RKO (cell line): ENCODE measurements around the gene NCKAP5.

ENCODE experiments used
- DNase-seq: peaks from one replicate; pipeline ENCODE4 v3.0.0-alpha.2; 2016; ENCODE audit warnings: low spot score

Gene NCKAP5

GRCh38 chr2:132752421-132753206 lies 815.6 kb downstream of the NCKAP5 start:
- no peak for DNase-seq

DNA sequence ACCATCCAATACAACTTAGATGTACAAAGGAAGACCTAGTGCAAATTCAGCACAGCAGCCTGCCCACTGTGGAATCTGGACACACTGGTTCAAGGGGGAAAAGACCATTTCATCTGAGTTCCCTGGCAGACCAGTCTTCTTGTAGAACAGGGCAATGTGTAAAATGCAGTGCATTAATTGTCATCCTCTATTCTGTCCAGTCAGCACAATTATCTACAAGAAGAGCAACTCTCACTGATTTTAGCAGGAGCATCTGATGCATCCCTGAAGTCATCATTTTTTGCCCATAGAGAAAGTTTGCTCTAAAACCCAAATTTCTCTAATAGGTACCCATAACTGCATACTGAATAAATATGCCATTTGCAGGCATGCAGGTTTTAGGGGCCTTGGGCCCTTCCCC lies 816.4 kb downstream of the NCKAP5 start:
- no peak for DNase-seq

DNA sequence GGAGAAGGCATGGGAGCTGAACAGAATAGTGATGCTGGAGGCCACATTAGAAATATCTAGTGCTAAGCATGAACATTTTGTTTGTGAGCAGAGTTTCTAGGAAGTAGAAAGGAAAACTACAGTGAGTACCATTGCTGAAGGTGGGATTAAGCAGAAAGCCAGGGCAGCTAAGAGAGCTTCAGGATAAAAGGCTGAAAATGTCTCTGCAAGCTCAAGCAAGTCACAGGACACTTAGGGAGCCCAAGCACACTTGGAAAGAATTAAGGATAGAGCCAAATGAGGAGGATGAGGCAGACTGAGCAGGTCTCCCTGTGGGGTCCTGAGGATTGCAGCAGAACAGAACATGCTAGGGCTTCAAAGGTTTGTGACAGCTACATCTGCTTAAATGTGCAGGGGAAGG lies 817.7 kb downstream of the NCKAP5 start:
- no peak for DNase-seq

GRCh38 chr2:132747046-132747445 lies 821.2 kb downstream of the NCKAP5 start:
- no peak for DNase-seq

DNA sequence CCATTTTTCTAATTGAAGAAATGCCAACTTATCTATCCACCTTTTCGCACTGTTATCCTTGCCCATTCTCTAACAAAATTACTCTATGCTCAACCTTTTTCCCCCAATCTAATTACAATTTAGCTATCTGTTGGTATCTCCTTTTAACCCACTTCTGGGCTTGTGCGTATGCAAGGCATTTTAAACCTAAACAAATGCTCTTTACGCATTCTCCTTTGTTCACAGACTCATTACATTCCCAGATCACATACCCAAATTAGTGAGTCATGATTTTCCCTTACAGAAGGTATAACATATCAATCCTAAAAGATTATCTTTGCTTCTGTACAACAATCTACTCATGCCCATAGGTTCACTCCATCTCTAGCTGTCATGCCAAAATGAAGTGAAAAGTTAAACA lies 826.5 kb downstream of the NCKAP5 start:
- DNase-seq: no peak

DNA sequence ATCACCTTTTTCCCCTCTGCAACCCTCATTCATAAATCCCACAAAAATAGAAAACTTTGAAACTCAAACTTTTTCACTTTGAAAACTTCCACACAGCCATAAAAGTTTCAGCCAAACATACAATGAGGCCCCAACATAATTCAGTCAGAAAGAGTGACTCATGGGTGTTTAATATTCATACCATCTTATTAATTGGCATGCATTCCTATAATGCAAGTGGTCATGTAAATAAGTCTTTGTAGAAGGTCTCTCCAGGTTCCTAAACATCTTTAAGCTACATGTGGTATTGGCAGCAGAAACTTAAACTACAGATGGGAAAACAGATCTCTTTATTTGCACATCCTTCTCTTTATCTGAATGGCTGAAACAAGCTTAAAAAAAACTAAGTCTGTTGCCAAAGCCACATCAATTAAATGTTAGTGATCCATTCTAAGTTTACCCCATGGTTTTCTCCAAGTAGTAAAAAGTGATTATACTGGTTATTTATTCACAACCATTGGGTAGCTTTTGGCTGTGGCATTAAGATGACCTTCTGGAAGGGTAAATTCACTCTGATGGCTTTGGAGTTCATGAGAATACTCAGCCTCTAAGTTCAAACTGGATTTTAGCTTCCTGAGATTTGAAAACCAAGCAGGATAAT lies 828.1 kb downstream of the NCKAP5 start:
- DNase-seq: no peak

- no peak for DNase-seq
Observed at GRCh38 chr2:132738223-132738622, 830.0 kb downstream of the NCKAP5 start.

GRCh38 chr2:132736059-132736458 lies 832.2 kb downstream of the NCKAP5 start:
- no peak for DNase-seq

GRCh38 chr2:132734961-132735360 lies 833.3 kb downstream of the NCKAP5 start:
- no peak for DNase-seq

GRCh38 chr2:132733094-132733493 lies 835.2 kb downstream of the NCKAP5 start:
- no peak for DNase-seq

DNA sequence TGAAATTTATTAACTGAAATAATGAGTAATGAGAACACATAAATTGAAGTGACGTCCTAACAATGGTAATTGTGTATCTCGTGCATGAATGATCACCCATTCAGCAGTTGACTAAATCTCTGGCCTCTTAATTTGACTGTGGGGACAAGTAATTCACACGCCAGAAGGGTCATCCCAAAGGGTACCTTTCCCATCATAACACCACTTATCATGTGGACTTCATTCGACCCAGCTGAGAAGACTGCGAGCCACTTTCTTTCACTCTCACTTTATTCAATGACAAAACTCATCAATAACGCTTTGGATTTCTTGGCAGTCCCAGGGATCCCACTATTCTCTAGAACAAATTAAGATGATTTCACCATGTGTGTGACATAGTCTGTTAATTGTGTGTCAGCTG lies 835.6 kb downstream of the NCKAP5 start:
- DNase-seq: no peak

- no peak for DNase-seq
Observed at GRCh38 chr2:132731441-132731840, 836.8 kb downstream of the NCKAP5 start.

- no peak for DNase-seq
Observed at GRCh38 chr2:132730611-132731010, 837.7 kb downstream of the NCKAP5 start.

- DNase-seq: no peak
Observed at GRCh38 chr2:132729522-132729921, 838.7 kb downstream of the NCKAP5 start.

GRCh38 chr2:132726155-132726554 lies 842.1 kb downstream of the NCKAP5 start:
- DNase-seq: no peak

- DNase-seq: no peak
Observed at GRCh38 chr2:132725748-132726147, 842.5 kb downstream of the NCKAP5 start.

- DNase-seq: no peak
Observed at GRCh38 chr2:132725148-132725547, 843.1 kb downstream of the NCKAP5 start.

DNA sequence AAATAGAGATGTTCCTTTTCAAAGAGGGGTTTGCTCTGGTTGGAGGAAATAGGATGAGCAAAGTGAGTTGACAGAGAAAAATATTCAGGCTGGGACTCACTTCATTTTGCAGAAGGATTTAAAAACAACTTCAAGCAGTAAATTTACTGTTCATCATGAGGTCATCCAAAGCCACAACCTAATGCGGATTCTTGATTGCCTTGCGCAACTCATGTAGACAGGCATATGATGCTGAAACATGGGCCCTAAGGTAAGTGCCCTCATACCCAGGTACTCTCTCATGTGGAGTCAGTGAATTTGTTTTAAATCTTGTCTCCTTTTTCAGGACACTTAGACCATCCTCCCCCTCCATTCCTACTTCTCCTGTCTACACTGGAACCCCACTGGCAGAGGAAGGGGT lies 846.3 kb downstream of the NCKAP5 start:
- no peak for DNase-seq

DNA sequence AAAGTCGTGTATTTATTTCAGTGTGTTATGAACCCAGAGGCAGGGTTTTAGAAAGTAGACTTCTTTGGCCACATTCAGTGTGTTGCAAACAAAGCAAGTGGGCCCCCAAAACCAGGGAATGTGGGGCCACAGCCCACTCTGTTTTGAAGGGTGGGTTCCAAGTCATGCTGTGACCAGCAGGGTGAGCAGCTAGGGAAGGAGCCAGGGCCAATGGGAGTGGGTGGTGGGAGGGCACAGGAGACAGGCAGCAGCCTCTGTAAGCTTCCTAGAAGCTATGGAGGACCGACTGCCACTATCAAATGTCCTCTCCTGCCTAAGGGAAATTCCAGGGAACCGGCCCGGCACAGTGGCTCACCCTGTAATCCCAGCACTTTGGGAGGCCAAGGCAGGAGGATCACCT lies 847.9 kb downstream of the NCKAP5 start:
- no peak for DNase-seq

DNA sequence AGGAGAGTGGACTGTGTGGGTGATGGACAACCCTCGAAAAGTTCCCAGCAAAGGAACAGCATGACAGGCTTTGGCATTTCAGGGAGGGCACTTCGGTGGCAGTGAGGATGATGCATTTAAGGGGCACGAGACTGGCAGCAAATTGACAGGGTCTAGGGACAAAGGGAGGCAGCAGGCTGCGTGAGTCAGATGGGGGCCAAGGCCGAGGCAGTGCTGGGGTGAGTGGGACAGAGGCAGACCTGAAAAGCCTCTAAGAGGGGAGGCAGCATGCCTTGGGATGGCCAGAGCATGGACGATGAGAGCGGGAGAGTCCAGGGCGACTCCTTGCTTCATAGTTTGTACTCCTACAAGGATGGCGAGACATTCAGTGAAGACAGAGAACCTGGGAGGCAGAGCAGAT lies 848.8 kb downstream of the NCKAP5 start:
- no peak for DNase-seq

- no peak for DNase-seq
Observed at GRCh38 chr2:132716954-132717353, 851.3 kb downstream of the NCKAP5 start.

GRCh38 chr2:132715386-132716351 lies 852.6 kb downstream of the NCKAP5 start:
- DNase-seq: no peak

GRCh38 chr2:132703396-132703795 lies 864.9 kb downstream of the NCKAP5 start:
- DNase-seq: no peak
